Inflammatory macrophage treated with lipopolysaccharide for 1 hour (primary cell): ENCODE results near the gene DNAL4.
A peak's percentile ranks its signal among the peaks of the same experiment; 100 is the strongest.
"Not testable (repeated sequence)": the region's sequence is repeated elsewhere in the genome, so short reads cannot be mapped to it uniquely, and the experiment has no call there.

Source experiments
- DNase-seq, 2 donors: peaks; one replicate each; pipeline ENCODE4 v3.0.0-alpha.2; 2020 to 2022

DNAL4 gene

DNA sequence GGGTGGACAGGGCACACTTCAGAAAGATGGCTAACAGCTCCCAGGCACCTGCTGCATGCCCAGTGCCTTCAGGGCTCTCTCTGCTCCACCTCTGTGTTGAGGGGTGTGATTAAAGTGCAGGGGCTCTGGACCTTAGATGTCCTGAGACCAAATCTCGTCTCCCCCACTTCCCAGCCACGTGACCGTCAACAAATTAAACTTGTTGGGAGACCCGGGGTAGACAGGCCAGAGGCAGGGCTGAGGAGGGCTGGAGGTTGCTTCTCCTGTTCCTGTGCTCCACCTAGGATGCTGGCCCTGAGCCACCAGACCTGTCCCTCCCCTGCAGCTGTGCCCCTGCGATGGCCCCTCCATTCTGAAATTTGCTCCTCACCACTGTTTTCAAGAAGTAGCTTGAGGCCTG is 32.9 kb upstream of the DNAL4 start:
- no peak for DNase-seq

DNA sequence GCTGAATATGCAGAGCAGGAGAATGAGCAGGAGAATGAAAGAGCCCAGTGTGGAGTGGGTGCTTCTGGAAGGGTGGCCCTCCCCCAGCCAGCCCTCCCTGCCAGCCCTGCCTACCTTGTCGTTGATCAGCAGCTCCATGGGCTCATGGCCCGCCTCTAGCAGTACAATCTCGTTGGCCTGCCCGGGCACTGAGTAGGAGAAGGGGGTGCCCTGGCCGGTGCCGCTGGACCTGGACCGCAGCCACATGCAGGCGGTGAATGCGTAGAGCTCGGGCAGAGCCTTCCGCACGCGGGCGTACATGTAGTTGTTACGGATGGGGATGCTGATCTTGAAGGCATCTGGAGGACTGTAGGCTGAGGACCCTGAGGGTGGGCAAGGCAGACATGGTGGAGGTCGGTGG is 32.4 kb upstream of the DNAL4 start:
- no peak for DNase-seq

DNA sequence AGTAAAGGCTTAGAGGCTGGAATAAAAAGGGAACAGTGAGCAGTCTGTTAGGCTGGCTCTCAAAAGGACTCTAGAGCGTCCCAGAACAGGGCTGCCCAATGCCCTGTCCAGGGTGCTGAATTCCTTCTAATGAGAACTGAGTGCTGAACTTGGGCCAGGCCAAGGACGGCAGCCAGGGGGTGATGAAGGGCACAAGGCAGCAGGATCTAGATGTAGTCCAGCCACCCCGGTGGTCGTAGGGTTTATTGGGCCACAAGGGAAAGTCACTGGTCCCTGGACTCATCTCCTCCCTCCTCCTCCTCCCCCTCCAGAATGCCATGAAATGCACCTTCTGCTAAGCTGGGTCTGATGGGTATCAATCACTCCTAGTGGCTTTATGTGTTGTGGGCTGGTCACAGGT is 30.6 kb upstream of the DNAL4 start:
- peak; percentile 63 to 80 for DNase-seq

DNA sequence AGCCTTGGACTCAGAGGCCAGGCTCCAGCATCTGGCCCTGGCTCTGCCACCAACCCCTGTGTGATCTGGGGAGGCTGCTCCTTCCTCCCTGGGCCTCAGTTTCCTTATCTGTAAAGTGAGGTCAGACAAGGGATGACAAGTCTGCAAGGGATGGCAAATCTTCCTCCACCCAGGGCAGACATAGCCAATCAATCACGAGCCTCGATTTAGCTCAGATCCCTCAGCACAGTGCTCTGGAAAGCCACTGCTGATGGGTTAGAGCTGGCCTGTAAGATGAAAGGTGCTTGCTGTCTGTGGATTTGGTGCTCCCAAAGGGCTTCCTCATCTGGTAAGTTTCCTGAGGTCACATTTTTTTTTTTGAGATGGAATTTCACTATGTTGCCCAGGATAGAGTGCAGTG is 29.7 kb upstream of the DNAL4 start:
- DNase-seq, result no peak

DNA sequence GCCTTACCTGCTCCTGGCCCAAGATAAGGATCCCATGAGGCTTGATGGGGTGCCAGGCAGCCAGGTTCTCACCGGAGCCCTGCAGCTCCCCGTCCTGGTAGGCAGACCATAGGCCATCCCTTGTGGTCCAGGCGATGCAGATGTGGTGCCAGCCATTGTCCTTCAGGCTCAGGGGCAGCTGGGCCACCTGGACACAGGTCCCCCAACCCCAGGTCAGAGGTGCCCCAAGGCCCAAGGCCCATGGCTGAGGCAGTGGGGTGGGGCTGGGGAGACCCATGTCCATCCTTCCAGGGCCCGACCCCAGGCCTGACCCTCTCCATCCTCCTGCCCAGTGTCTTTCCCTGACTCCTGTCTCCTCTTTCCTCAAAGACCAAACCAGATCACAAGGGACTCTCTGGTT is 29.1 kb upstream of the DNAL4 start:
- DNase-seq, result no peak

DNA sequence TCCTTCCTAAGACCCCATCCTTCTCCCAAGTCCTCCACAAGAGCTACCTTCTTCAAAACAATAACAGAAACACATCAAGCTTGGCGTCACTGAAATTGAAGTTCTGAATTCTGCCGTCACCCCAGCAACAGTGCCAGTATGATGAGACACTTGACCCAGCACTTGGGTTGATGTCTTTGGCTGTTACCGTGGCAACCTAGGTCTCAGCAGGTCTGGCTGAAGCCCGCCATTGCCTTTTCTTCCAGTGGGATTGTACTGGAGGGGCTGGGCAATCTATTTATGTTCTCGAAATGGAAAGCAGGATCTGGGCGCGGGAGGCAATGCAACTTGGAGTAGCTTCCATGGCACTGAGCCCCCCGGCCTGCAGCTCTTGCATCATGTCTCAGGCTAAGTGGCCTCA is 26.1 kb upstream of the DNAL4 start:
- no peak for DNase-seq

DNA sequence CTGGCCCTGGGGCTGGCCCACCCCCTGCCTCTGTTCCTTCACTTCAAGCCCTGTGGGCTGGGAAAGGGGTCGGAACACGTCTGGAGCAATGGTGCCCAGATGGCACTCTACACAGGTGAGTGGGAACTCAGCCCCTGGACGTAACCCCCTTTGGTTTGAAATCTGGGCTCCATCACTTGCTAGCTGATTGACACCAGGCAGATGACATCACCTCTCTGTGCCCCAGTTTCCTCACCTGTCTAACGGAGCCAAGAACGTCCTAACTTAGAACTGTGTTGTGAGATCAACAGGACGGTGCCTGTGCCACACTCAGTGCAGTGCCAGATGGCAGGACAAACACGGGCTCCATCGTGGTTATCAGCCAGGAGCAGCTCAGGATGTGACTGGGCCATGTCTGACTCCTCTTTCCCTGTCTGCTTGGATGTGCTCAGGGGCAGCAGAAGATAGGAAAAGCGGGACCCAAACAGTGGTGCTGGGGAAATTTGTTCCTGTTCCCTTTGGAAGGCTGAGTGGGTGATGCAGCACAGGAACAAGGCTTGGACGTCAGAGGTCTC is 25.5 kb upstream of the DNAL4 start:
- DNase-seq, result no peak

DNA sequence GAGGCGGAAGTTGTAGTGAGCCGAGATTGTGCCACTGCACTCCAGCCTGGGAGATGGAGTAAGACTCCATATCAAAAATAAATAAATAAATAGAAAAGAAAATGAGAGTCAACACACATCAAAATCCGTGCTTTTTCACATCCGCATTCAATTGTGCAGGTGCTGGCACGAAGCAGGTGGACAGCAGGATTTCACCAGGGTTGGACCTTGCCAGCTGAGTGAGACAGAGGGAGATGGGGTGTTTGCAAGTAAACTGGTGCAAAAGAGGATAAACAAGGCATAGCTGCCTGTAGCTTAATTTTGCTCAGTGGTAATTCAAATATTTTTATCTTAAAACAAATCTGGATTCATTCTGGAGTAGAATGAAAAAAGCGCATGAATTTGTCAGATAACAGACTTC is 23.3 kb upstream of the DNAL4 start:
- no peak for DNase-seq

DNA sequence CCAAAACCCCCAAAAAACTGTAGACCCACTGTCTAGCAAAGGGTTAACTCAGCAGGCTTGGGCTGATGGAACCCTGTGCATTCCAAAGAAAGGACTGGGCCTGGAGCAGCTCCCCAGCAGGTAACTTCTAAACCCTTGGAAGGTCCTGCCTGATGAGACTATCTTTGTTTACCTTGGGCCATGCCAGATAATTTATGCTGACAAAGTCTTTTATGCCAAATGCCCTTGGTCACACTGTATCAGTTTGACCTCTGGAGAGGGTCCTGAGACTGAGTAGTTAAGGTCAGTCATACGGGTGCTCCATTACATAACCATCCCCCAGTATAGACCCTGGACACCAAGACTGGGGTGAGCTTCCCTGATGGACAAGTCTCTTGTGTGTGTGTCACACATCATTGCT is 21.9 kb upstream of the DNAL4 start:
- DNase-seq, result no peak

DNA sequence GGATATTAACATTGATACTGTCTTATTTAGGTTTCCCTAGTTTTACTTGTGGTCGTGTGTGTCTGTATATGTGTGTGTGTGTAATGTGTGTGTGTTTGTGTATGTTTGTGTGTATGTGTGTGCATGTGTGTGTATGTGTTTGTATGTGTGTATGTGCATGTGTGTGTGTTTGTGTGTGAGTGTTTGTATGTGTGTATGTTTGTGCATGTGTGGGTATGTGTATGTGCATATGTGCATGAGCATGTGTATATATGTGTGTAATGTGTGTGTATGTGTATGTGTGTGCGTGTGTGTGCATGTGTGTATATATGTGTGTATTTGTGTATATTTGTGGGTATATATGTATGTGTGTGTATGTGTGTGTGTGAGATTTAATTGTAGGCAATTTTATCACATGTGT is 17.3 kb upstream of the DNAL4 start:
- no peak for DNase-seq

DNA sequence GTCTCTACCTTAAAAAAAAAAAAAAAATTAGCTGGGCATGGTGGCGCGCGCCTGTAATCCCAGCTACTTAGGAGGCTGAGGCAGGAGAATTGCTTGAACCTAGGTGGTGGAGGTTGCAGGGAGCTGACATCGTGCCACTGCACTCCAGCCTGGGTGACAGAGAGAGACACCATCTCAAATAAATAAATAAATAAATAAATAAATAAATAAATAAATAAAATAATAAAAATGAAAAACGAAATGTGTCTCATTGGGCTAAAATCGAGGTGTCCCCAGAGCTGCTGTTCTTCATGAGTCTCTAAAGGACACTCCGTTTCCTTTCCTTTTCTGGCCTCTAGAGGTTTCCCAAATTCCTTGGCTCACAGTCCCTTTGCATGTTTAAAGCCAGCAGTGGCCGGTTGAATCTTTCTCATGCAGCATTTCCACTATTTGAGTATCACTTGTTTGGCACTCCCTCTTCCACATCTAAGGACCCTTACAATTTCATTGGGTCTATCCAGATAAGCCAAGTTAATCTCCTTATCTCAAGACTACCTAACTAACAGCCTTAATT is 11.2 kb upstream of the DNAL4 start:
- not testable (repeated sequence) for DNase-seq

DNA sequence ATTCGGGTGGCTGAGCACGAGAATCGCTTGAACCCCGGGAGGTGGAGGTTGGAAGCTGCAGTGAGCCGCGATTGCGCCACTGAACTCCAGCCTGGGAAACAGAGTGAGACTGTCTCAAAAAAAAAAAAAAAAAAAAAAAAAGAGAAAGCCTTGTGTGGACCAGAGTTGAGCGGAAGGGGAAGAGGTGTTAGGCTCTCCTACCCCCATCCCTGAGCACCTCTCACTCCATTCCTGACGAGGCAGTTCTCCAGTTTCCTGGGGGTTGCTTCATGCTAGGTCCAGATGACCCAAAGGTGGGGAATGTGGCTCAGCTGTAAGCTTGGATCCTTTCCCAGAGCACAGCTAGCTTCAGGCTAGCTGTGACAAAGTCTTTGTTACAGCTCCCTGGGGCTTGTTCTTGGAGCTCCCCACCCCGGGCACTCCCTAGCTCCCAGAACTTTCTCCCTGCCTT is 8.8 kb upstream of the DNAL4 start:
- no peak for DNase-seq

DNA sequence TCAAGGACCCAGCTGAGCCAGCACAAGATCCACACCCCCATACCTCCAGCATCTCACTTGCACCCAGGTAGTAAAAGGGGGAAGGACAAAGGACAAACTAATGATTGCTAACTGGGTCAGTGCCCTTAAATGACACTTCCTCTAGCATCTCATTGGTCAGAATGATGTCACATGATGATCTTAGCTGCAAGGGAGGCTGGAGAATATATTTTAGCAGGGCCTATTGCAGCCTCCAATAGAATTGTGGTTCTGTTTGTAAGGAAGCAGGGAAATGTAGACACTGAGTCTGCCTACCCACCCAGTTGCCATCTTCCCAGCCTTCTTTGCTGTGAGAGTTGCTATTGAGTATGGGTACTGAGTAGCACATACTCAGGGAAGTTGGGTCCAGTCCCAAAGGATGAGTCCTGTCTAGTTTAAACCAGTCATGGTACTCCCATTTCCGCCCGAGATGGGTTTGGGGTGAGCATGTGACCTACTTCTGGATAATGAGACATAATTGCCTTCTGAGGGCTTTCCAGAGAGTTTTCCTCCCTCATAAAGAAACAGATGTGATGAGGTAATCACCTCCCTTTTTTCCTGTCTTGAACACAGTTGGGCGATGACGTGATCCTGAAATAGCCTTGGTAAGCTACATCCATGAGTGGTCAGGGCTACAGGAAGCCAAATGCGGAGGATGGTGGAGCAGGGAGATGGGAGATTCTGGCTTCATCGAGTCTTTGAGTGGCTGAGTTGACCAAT is 5.5 kb upstream of the DNAL4 start:
- no peak for DNase-seq

DNA sequence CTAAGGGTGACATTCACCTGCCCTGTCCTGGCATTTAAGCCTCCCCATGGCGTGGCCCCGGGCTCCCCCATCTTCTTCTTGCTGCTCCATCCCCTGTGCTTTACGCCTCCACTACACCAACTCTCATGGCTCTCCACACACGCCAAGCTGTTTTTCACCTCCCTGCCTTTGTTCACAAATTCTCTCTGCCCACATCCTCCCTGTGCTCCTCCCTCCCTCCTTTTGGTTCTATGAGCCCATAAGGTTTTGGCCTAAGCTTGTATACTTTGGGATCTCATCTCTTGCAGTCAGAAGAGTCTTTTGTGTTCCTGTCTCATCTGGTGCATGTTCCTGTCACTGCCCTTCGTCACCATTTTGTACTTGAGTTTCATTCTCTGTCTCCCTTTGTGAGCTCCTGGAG is 4.6 kb upstream of the DNAL4 start:
- no peak for DNase-seq

DNA sequence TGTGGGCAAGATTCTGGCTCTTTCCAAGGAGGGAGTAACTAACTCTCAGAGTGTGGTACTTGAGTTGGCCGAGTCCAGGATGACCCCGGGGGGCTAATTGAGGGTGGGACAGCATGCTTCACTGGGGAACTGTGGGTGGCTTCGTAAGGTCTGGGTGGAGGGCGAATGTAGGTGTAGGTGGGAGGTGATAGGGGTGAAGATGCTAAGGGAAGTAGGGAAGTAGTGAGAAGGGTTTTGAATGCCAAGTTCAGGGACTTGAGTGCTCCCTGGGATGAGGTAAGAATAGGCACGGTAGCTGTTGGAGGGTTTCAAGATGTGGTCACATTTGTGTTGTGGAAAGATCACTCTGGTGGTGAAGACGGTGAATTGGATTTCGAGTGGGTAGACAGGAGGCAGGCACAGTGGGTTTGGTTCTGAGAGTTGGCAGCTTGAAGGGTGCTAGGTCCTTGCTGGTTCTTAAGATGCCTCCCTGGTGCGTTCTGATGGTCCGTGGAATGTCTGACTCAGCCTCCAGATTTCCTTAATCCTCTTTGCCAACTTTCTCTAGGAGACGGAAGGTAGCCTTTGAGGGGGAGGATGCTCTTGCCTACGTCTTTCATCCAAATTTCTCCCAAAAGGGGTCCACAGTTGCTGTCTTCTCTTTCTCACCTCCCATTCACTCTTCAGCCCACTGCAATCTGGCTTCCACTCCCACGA is 2.5 kb upstream of the DNAL4 start:
- DNase-seq, result no peak

DNA sequence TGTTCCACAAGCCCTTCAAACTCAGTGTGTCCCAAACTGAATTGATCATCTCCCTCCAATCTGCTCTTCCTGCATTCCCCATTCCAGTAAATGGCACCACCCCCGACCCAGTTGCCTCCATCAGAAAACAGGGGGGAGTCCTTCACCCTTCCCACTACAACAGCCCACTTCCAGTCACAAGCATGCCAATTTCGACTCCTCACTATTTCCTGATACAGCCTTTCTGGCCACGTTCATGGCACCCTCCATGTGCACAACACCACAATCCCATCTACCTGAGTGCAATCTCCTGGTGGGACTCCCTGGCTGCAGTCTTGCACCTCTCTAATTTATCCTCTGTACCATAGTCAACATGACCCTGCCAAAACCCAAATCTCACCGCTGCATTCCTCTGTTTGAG is 1.6 kb upstream of the DNAL4 start:
- no peak for DNase-seq

DNA sequence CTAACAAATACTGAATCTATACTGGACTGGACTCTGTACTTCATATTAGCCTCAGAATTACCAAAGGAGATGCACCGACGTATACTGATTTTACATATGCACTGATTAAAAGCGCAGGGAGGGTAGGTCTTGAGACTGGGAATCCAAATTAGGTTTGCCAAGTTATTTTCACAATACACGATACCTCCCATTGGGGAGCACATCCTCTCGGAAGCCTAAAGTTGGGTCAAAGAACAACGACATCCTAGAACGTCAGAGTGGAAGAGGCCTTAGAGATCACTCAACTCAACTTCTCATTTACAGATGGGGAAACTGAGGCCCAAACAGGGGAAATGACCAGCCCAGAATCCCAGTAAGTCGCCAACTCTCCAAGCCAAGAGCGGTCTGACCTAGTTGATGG is 626 bp downstream of the DNAL4 start:
- no peak for DNase-seq

DNA sequence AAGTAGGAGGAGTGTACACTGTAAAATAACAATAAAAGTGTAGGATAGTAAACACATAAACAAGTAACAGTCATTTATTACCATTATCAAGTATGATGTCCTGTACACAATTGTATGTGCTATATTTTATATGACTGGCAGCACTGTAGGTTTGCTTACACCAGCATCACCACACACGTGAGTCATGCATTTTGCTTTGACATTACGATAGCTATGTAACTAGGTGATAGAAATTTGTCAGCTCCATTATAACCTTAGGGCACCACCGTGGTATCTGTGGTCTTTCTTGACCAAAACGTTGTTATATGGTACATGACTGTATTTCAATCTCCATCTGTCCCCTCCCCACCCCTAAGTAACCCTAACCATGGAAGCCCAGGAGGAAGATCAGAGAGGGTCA is 1.1 kb downstream of the DNAL4 start:
- DNase-seq, result no peak

DNA sequence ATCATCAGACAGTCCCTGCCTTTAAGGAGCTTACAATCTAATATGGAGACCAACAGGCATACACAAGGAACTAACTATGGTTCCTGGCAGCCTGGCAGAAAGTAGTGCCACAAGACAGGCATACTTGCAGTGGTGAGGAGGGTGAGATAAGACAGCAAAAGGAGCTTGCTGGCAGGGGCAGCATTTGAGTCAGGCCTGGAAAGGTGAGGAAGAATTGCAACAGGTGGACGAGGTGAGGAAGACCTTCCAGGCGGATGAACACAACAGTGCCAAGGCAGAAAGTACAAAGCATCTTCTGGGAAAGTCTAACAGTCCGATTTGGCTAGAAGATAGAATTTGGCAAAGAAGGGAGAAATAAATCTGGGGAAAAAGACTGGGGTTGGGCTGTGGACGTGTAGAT is 4.3 kb downstream of the DNAL4 start:
- DNase-seq, result no peak

DNA sequence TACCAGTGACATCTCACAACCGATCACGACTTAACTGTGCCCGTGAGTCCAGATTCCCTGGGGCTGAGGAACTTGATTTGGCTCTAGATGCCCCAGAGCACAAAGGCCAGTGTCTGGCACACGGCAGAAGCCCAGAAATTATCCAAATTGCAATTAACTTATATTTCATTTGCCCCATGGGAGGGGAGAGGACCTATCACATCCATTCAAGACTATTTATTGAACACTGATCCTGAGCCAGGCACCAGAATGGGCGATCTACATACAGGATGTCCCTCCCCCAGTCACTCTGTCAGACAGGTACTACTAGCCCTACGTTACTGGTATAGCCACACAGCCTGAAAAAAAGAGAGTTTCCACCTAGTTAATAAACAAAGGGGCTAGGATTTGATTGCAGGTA is 5.1 kb downstream of the DNAL4 start:
- DNase-seq, result no peak

DNA sequence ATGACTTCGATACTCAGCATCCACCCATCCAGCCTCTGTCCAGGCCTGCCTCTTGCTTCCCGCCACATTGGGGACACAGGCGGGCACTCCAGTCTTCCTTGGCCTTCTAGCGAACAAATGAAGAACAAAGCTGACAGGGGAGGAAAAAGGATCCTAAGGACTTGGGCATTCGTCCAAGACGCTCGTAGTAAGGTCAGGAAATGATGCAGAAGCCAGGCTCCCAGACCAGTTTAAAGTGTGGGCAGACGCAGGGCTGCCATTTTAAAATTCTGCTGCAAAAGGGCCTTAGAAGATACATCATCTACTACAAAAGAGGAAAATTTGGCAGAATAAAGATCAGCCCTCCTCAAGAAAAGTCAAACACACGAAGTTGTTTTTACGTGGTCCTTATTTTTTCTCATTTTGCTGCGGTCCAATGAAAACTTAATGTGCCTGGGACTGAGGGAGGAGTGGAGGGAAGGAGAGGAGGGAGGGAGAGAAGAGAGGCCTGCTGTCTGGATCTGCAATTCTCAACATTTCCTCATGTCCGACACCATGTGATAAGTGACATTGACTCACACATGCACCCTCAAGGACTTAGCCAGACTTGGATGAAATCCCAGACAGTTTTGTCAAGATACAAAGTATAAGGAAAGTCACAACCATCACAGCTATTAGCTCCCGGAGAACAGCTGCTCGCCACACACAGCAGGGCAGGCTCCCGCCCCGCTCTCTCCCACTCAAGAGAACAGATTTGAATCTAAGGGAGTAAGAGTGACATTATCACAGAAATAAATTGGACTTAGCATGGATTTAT is 5.7 kb downstream of the DNAL4 start:
- peak in 1 of 2 donors; percentile 53 for DNase-seq

DNA sequence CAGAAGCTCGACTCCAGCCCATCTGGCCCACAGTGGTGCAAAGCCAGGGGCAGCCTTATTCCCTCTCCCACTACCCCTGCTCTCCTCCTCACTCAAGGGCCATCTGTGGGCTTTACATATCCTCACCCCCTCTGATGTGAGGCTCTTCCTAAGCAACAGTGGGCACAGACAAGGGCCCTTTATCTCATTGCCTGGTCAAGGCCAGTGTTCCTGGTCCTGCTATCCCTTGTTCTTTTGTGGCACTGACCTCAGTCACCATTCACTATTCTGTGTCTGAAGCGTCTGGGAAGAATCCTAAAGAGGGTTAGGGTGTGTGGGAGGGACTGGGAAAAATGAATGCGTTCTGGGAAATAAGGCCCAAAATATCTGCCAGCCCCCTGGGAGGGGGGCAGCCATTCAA is 7.3 kb downstream of the DNAL4 start:
- DNase-seq, result no peak

DNA sequence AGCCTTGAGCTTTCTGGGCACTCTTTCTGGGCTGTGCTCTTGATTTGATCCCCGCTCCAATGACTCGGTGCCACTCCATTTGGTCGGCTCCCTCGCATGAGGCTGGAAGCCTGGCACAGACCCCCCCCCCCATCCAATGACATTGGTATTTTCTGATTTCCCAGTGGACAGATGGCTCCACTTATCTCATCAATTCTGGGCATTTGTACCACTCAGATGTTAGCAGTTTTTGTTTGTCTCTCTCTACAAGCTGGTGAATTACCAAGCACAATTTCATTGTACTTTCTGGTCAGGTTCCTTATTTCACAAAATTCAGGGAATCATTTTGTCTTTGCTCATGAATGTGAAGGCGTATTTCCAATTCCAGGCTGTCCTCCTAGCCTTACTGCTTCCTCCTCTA is 9.1 kb downstream of the DNAL4 start:
- DNase-seq, result no peak
